ENCODE measurements around the gene NCOA7. TPM values are rescaled to one million over a fixed set of nuclear protein-coding genes. Genes with fewer than 3 reads are reported as not detected.
A peak's percentile ranks its signal among the peaks of the same experiment; 100 is the strongest.

NCOA7 gene
- total RNA-seq, 1 experiment from 2014 or later, result 13.8 TPM

GRCh38 chr6:125906158-125906998, 115.6 kb downstream of the NCOA7 start:
- intact Hi-C loops (cut with micrococcal nuclease), result no loop called here
- Histone ChIP-seq H3K4me2 (ENCODE audit: low read length) (no peak overlapping the region), H2AFZ (ENCODE audit: low read depth, low read length, poor library complexity, severe bottlenecking) (no peak overlapping the region), H3K79me2 (ENCODE audit: insufficient read depth, low read length) (no peaks in the 10 kb centered on the region), H3K27me3 (ENCODE audit: insufficient read depth, low read length) (no peaks in the 10 kb centered on the region), H4K20me1 (ENCODE audit: insufficient read depth) (no peaks in the 10 kb centered on the region), H3K9ac (ENCODE audit: low read length) (no peak overlapping the region), H3K27ac (ENCODE audit: low read depth, low read length) (no peak overlapping the region), H3K36me3 (ENCODE audit: control insufficient read depth in 1 of 2, insufficient read depth in 2 of 2, low read length in 2 of 2) (no peaks in the 10 kb centered on the region), H3K4me3 (replicated peaks in 1 of 2; ENCODE audit: low read depth in 1 of 2, low read length in 2 of 2) (no peak overlapping the region), H3K9me2 (ENCODE audit: insufficient read depth) (no peaks in the 10 kb centered on the region), H3K4me1 (ENCODE audit: control insufficient read depth in 1 of 2, insufficient read depth in 2 of 2, low read length in 2 of 2) (no peaks in the 10 kb centered on the region), H3K9me3 (ENCODE audit: control insufficient read depth in 1 of 2, insufficient read depth in 1 of 2, low read depth in 1 of 2, low read length in 2 of 2) (no peaks in the 10 kb centered on the region)
- ATAC-seq (peak; percentile 97), DNase-seq (ENCODE audit: low read depth, low spot score) (peak; percentile 23)
- ChIA-PET POLR2A (no interaction called here), CTCF (interaction anchor here (0.9 to 1.5 kb wide), 9 partner anchors 10 to 116 kb away, joined by 3 to 12 read pairs (median 3); partner anchors contain the start of genes HINT3 and NCOA7), RAD21 (ENCODE audit: low non-redundant PET in 1 of 2, low total read pairs in 2 of 2, uncharacterized antibody in 2 of 2, unreplicated experiment in 2 of 2) (no interaction called here)
- no TSS peak for BruUV-seq (replicated peaks)
- no peak for TF ChIP-seq YY1 (IDR thresholded peaks at IDR 0.05; ENCODE audit: extremely low read depth, insufficient replicate concordance, low read depth, low read length)
- no peak for TF ChIP-seq POLR2A (IDR thresholded peaks at IDR 0.05; ENCODE audit: borderline replicate concordance, extremely low read depth, insufficient read depth, insufficient read length)
- peak; percentile 43 to 97 (median 93); a peak in 5 of 6 replicates for TF ChIP-seq CTCF (IDR thresholded peaks at IDR 0.05 in 2 of 3, conservative IDR thresholded peaks at IDR 0.05 in 1 of 3; ENCODE audit: borderline replicate concordance in 1 of 3, insufficient read depth in 1 of 3, low read depth in 2 of 3, low read length in 2 of 3)
- TF ChIP-seq RAD21 (IDR thresholded peaks at IDR 0.05; ENCODE audit: low read depth), result peak; percentile 48

- RAD21 ChIA-PET (ENCODE audit: low non-redundant PET in 1 of 2, low total read pairs in 2 of 2, uncharacterized antibody in 2 of 2, unreplicated experiment in 2 of 2), result no interaction called here
- no peaks in the 10 kb centered on the region for H3K36me3 ChIP-seq (ENCODE audit: control insufficient read depth in 1 of 2, insufficient read depth in 2 of 2, low read length in 2 of 2)
- H2AFZ ChIP-seq (ENCODE audit: low read depth, low read length, poor library complexity, severe bottlenecking), result no peak overlapping the region
- CTCF ChIA-PET, result no interaction called here
- no TSS peak for BruUV-seq (replicated peaks)
- no peaks in the 10 kb centered on the region for H3K79me2 ChIP-seq (ENCODE audit: insufficient read depth, low read length)
- intact Hi-C loops (cut with micrococcal nuclease), result no loop called here
- no peaks in the 10 kb centered on the region for H3K9me2 ChIP-seq (ENCODE audit: insufficient read depth)
- no peak overlapping the region for H3K9ac ChIP-seq (ENCODE audit: low read length)
- H3K27me3 ChIP-seq (ENCODE audit: insufficient read depth, low read length), result no peaks in the 10 kb centered on the region
- DNase-seq (ENCODE audit: low read depth, low spot score) (no peak), ATAC-seq (no peak)
- no peak overlapping the region for H3K27ac ChIP-seq (ENCODE audit: low read depth, low read length)
- peaks cover 8 to 16% of the 10 kb centered on the region in 2 experiments; a peak in 3 of 4 replicates for H3K4me1 ChIP-seq (ENCODE audit: control insufficient read depth in 1 of 2, insufficient read depth in 2 of 2, low read length in 2 of 2)
- H3K4me3 ChIP-seq (replicated peaks in 1 of 2; ENCODE audit: low read depth in 1 of 2, low read length in 2 of 2), result no peak overlapping the region
- H3K9me3 ChIP-seq (ENCODE audit: control insufficient read depth in 1 of 2, insufficient read depth in 1 of 2, low read depth in 1 of 2, low read length in 2 of 2), result no peaks in the 10 kb centered on the region
- H3K4me2 ChIP-seq (ENCODE audit: low read length), result no peak overlapping the region
- TF ChIP-seq SP1 (IDR thresholded peaks at IDR 0.05; ENCODE audit: low read depth) (no peak), CBX3 (IDR thresholded peaks at IDR 0.05; ENCODE audit: low read depth) (no peak), ZBTB33 (IDR thresholded peaks at IDR 0.05; ENCODE audit: extremely low read depth, insufficient replicate concordance, low read length) (no peak), CTCF (IDR thresholded peaks at IDR 0.05 in 2 of 3, conservative IDR thresholded peaks at IDR 0.05 in 1 of 3; ENCODE audit: borderline replicate concordance in 1 of 3, insufficient read depth in 1 of 3, low read depth in 2 of 3, low read length in 2 of 3) (no peak), ZNF274 (IDR thresholded peaks at IDR 0.05; ENCODE audit: low read depth, low read length) (no peak), POLR2AphosphoS5 (IDR thresholded peaks at IDR 0.05; ENCODE audit: low read depth, low read length) (no peak), SRF (IDR thresholded peaks at IDR 0.05; ENCODE audit: low read depth) (no peak), YY1 (IDR thresholded peaks at IDR 0.05; ENCODE audit: extremely low read depth, insufficient replicate concordance, low read depth, low read length) (no peak), EZH2 (IDR thresholded peaks at IDR 0.05) (no peak), RAD21 (IDR thresholded peaks at IDR 0.05; ENCODE audit: low read depth) (no peak)
- POLR2A ChIA-PET, result no interaction called here
- H4K20me1 ChIP-seq (ENCODE audit: insufficient read depth), result no peaks in the 10 kb centered on the region
Measured at GRCh38 chr6:125910527-125910926, 119.8 kb downstream of the NCOA7 start.
